ENCODE results near the gene COX19. TPM values are rescaled to one million over a fixed set of nuclear protein-coding genes. Genes with fewer than 3 reads are reported as not detected.

Gene COX19
- total RNA-seq, 1 experiment from 2014 or later: 11.6 TPM

DNA sequence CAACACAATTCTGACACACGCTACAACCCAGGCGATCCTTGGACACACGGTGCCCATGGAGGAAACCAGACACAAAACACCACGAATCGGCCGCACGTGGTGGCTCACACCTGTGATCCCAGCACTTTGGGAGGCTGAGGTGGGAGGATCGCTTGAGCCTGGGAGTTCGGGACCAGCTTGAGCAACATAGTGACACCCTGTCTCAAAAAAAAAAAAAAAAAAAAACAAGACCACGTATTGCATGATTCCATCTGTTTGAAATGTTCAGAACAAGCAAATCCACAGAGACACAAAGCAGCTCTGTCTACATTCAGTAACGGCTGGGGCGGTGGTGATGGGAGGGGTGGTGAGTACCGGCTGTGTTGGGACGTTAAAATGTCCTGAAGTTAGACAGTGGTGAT lies 46.0 kb downstream of the COX19 start:
- intact Hi-C loops (cut with micrococcal nuclease): no loop called here
- Histone ChIP-seq H4K20me1 (ENCODE audit: low read length) (no peaks in the 10 kb centered on the region), H3K79me2 (ENCODE audit: low read length) (no peaks in the 10 kb centered on the region), H3K27me3 (ENCODE audit: low read length) (no peaks in the 10 kb centered on the region), H3K4me2 (ENCODE audit: low read length) (no peak overlapping the region), H3K9me2 (replicated peaks; ENCODE audit: low read length) (no peaks in the 10 kb centered on the region), H3K27ac (ENCODE audit: low read length) (no peak overlapping the region), H3K9ac (ENCODE audit: low read length) (no peak overlapping the region), H3K36me3 (ENCODE audit: low read depth, low read length) (no peaks in the 10 kb centered on the region), H3F3A (ENCODE audit: low read length, unreplicated experiment) (no peaks in the 10 kb centered on the region), H3K4me3 (ENCODE audit: low read length) (no peak overlapping the region), H3K4me1 (ENCODE audit: insufficient read depth, low read length) (no peaks in the 10 kb centered on the region; the same call in 1 of the 2 replicates), H3K9me3 (ENCODE audit: low read length) (no peaks in the 10 kb centered on the region), H2AFZ (ENCODE audit: low read length) (no peak overlapping the region)
- ChIA-PET CTCF (no interaction called here), POLR2A (ENCODE audit: unreplicated experiment) (no interaction called here)
- BruUV-seq (replicated peaks): no TSS peak
- TF ChIP-seq EZH2phosphoT487 (IDR thresholded peaks at IDR 0.05; ENCODE audit: borderline replicate concordance, low read length) (no peak), EZH2 (IDR thresholded peaks at IDR 0.05; ENCODE audit: low read length, unreplicated experiment) (no peak)
- TF ChIP-seq, protein P1, sequence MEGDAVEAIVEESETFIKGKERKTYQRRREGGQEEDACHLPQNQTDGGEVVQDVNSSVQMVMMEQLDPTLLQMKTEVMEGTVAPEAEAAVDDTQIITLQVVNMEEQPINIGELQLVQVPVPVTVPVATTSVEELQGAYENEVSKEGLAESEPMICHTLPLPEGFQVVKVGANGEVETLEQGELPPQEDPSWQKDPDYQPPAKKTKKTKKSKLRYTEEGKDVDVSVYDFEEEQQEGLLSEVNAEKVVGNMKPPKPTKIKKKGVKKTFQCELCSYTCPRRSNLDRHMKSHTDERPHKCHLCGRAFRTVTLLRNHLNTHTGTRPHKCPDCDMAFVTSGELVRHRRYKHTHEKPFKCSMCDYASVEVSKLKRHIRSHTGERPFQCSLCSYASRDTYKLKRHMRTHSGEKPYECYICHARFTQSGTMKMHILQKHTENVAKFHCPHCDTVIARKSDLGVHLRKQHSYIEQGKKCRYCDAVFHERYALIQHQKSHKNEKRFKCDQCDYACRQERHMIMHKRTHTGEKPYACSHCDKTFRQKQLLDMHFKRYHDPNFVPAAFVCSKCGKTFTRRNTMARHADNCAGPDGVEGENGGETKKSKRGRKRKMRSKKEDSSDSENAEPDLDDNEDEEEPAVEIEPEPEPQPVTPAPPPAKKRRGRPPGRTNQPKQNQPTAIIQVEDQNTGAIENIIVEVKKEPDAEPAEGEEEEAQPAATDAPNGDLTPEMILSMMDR (conservative IDR thresholded peaks at IDR 0.05; ENCODE audit: low read depth, low read length): no peak
- DNase-seq (no peak), ATAC-seq (no peak)

DNA sequence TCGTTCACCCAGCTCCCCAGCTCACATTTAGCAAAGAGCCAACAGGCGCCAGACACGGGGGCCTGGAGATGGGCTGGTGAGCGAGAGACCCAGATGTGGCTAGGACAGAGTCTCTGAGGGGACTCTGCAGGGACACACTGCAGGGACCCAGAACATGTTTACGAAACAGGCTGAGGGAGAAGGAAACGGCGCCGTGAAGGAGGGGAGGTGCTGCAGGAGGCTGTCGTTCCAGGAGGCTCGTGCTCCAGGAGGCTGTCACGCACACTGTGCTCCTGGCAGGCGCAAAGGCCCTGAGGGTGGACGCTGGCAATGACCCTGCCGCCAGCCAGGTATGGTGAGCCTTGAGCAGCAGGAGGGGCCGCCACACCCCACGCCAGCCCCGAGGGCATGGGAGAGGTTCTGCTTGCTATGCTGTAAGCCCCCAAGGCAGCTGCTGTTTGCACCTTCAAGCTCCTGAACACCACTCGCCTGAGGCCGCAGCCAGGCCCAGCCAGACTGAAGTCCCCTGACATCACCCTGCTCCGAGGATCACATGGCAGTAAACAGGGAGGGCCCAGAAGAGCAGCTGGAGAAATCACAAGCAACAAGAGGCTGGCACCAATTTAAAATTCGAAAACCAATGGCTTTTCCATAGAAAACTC lies 48.2 kb downstream of the COX19 start:
- ChIA-PET CTCF (no interaction called here), POLR2A (ENCODE audit: unreplicated experiment) (interaction anchor here (0.6 kb wide), 1 partner anchor 349 kb away, joined by 3 read pairs; no protein-coding TSS in a partner anchor)
- BruUV-seq (replicated peaks): no TSS peak
- Histone ChIP-seq H4K20me1 (ENCODE audit: low read length) (no peaks in the 10 kb centered on the region), H3K27ac (ENCODE audit: low read length) (no peak overlapping the region), H3K36me3 (ENCODE audit: low read depth, low read length) (no peaks in the 10 kb centered on the region), H3K9me2 (replicated peaks; ENCODE audit: low read length) (no peaks in the 10 kb centered on the region), H3K9ac (ENCODE audit: low read length) (no peak overlapping the region), H3K4me1 (ENCODE audit: insufficient read depth, low read length) (peaks cover 15% of the 10 kb centered on the region), H3F3A (ENCODE audit: low read length, unreplicated experiment) (no peaks in the 10 kb centered on the region), H3K79me2 (ENCODE audit: low read length) (no peaks in the 10 kb centered on the region), H3K27me3 (ENCODE audit: low read length) (no peaks in the 10 kb centered on the region), H3K9me3 (ENCODE audit: low read length) (no peaks in the 10 kb centered on the region), H3K4me3 (ENCODE audit: low read length) (no peak overlapping the region), H3K4me2 (ENCODE audit: low read length) (no peak overlapping the region), H2AFZ (ENCODE audit: low read length) (no peak overlapping the region)
- TF ChIP-seq, protein P1 (conservative IDR thresholded peaks at IDR 0.05; ENCODE audit: low read depth, low read length): no peak
- TF ChIP-seq EZH2phosphoT487 (IDR thresholded peaks at IDR 0.05; ENCODE audit: borderline replicate concordance, low read length) (no peak), EZH2 (IDR thresholded peaks at IDR 0.05; ENCODE audit: low read length, unreplicated experiment) (no peak)
- intact Hi-C loops (cut with micrococcal nuclease): no loop called here
- ATAC-seq: no peak
- DNase-seq: no peak

Data from PC-3 (cell line).